Cardiac fibroblast (primary cell): ENCODE measurements around the gene MCF2L2.

ENCODE experiments used
- DNase-seq, 2 donors: peaks; one replicate each; pipeline versions ENCODE4 v3.0.0 to v3.0.0-alpha.2; 2010; ENCODE audit warnings: low read depth in 2 of 2
- H3K4me3 ChIP-seq, 2 donors: replicated peaks in 1 of 2; 1 replicate in 1 of 2; 2 replicates in 1 of 2; pipeline ENCODE4 v1.5.1; 2011; ENCODE audit warnings: low read depth in 2 of 2, low read length in 2 of 2, mild to moderate bottlenecking in 2 of 2, moderate library complexity in 1 of 2
- TF ChIP-seq, protein P1 (sequence below): IDR thresholded peaks from one replicate; pipeline ENCODE4 v1.5.1; 2011; ENCODE audit warnings: low read depth, mild to moderate bottlenecking, low read length, inconsistent platforms

MCF2L2 gene

DNA sequence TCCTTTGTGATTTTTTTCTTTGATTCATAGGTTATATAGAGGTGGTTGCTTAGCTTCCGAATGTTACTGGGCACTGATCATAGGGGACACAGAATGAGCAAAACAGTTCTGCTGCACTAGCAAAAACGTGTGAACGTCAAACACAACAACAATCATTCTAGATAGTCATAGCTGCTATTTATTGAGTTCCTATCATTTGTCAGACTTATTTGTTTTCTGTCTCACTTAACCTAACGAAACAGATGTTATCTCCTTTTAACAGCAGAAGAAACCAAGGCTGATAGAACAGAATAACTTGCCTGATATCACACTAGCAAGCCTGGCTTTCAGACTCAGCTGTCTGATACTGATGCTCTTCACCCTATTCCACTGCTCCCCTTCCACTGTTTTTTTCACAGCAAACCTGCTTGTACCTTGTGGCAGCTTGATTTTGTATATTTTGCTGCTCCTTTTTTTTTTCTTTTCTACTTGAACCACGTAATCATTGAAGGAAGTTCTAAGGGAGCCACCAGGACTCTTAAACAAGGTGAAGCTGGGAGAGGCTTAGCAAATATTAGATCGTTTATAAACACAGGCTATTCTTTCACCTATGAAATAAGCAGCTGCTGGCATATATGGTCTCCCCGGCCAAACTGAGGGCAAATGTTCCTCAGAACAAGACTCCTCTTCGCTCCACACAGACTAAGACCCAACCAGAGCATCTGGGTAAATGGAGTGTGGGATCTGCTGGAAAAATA lies 78.8 kb downstream of the MCF2L2 start:
- H3K4me3 ChIP-seq, result no peak overlapping the region
- no peak for DNase-seq

DNA sequence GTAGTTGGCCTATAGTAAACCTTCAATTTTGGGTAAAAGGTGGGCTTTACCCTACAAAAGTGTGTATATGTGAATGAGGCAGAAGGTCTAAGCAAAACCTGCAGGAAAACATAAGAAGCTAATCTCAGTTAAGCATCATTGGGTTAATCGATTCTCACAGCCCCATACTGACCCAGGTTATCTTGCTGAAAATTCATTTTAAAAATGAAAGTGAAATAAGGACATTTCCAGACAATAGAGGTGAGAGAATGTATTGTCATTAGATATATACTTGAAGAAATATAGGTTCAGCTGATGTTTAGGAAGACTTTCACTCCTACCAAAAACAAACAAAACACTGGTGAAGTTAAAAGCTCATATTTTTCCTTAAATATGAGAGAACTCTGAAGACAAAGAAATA lies 85.6 kb downstream of the MCF2L2 start:
- TF ChIP-seq, protein P1, sequence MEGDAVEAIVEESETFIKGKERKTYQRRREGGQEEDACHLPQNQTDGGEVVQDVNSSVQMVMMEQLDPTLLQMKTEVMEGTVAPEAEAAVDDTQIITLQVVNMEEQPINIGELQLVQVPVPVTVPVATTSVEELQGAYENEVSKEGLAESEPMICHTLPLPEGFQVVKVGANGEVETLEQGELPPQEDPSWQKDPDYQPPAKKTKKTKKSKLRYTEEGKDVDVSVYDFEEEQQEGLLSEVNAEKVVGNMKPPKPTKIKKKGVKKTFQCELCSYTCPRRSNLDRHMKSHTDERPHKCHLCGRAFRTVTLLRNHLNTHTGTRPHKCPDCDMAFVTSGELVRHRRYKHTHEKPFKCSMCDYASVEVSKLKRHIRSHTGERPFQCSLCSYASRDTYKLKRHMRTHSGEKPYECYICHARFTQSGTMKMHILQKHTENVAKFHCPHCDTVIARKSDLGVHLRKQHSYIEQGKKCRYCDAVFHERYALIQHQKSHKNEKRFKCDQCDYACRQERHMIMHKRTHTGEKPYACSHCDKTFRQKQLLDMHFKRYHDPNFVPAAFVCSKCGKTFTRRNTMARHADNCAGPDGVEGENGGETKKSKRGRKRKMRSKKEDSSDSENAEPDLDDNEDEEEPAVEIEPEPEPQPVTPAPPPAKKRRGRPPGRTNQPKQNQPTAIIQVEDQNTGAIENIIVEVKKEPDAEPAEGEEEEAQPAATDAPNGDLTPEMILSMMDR, result no peak
- no peak for DNase-seq
- no peak overlapping the region for H3K4me3 ChIP-seq

More for the DNA sequence above, 78.8 kb downstream of the MCF2L2 start:
- TF ChIP-seq, protein P1, result no peak

DNA sequence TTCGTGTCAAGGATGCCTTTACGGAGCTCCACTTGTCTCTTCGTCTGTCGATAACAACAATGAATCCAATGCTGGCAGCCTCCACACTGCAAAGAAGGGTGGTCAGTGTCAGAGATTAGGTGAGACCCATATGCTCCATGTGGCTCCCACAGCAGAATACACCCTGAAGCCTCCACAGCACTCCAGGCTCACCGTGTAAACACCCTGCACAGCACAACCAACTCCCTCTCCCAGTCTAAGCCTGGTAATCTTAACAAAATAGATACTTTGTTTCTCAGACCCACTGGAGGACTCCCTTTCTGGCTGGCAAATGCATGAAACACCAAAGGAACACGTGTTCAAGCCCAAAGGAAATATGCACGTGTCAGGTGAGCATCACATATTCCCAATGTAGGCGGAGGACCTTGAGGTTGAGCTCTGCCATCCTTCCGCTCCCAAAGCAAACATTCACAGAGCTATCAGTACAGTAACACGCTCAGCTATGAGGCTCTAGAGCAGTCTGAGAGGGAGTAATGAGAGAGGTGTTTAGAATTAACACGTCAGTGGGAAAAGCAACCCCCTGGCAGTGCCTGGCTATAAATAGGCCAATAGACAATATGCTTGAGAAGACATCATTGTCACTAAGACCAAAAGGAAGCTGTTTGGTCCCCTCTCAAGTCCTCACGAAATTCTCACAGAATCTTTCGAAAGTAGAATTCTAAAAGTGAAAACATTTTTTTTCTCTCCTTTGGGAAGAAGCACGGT lies 86.7 kb downstream of the MCF2L2 start:
- H3K4me3 ChIP-seq, result no peak overlapping the region
- TF ChIP-seq, protein P1, result no peak
- no peak for DNase-seq

DNA sequence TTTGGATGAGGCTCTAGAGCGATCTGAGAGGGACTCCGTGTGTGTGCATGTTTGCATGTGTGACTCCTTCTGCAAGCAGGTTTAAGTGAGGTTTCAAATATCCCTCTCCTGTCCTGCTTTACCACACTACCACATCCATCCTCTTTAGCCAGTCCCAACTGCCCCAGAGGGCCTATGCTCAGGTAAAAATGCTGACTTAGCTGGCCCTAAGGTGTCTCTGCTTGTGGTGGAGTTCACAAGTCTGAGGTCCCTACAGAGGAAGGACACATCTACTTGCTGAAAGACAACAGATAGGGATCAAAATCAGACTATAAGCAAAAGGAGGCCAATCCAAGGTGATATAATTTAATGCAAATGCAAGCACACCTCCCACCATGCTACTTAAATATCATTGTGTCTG lies 88.2 kb downstream of the MCF2L2 start:
- TF ChIP-seq, protein P1, result no peak
- no peak for DNase-seq
- no peak overlapping the region for H3K4me3 ChIP-seq

DNA sequence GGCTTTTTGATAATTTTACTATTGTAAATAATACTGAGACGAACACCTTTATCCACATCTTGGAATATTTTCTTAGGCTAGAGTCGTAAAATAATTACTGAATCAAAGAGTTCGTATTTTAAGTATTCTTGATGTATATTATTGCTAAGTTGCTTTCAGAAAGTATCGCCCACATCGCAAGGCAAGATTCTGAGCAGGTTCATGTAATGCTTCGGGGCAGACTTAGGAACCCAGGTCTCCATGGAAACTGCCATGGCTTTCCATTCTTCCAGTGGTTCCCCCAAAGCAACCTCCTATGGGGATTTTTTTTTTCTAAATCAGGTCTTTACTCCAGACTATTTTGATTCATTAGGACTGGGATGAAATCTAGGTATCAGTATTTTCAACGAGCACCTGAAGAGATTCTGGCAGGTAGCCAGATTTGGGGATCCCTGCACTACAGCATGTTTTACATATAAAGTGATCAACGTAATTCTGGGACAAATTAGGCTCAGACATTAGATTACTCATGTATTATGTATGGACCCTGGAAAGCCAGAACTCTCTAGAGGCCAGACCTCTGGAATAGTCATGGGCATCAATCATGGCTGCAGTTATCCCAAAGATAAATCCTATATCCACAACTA lies 88.8 kb downstream of the MCF2L2 start:
- TF ChIP-seq, protein P1, result no peak
- no peak for DNase-seq
- H3K4me3 ChIP-seq, result no peak overlapping the region

DNA sequence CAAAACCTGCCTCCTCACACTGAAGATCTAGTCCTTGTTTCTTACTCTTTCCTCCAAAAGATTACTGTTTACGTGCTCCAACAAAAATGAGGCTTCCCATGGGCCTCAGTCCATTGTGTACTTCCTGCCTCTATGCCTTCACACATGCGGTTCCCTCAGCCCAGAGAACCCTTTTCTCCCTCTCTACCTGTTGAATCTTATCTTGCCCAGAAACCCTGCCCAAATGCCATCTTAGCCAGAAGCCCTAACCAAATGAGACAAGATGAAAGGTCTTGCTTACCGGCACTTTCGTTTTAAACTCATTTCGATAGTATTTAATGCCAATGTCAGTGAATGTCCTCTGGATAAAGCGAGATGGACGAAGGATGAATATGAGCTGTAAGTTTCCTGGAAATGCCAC lies 89.9 kb downstream of the MCF2L2 start:
- DNase-seq, result no peak
- TF ChIP-seq, protein P1, result no peak
- no peak overlapping the region for H3K4me3 ChIP-seq
